Activated T-helper 1 cell treated with Interleukin-2 at 50 U/mL for 16 hours (primary cell): ENCODE data around the gene SLC39A12.

Experiments
- DNase-seq: peaks from one replicate; pipeline ENCODE4 v3.0.0-alpha.2; 2020; ENCODE audit warnings: low read depth

SLC39A12 gene

DNA sequence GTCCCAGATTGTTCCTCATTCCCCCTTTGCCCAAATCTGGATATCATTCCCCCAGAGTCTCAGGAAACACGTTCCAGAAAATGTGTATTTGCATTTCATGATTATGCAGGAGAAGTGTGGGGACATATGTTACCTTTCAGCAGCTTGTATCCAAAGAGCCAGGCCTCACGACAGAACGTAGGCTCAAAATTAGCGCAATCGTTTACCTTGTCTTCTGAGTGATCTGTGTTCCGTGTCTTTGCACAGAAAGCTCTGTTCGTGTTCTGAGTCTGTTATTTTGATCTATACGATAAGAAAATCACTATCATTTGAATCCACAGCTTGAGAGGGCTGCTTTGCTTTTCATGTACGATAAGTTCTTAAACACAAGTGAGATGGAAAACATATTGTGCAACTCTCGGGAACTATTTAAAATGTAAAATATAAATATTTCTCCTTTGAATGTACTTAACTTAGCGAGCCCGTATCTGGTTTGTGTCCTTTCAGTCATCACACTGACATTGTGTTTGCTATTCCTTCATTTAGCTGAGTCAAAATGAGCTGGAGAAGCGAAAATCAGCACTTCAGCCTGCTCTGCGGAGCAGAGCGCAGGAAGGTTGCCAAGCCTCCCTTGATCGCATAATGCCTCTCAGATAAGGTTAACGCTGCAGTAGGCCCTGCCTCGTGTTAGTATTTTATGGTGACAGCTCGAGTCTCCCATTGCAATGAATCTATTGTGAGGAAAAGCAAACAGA lies 108.3 kb downstream of the SLC39A12 start:
- DNase-seq = no peak

DNA sequence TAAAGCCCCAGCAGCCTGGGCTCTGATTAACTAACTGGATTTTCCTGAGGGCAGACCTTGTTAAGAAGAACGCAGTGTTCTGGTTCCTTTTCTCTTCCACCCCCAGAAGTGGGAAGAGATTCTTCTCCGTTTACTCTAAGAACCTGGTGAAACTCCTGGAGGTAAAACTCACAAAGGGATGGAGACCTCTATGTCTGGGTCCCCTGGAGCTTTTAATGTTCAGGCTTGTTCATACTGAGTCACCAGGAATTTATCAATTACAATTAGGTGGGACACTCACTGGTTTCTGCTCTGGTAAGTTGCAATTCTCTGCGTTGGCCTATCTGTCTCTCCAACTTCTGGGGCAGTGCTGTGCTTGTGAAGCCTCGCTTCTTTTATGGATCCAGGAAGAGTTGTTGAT lies 115.2 kb downstream of the SLC39A12 start:
- DNase-seq = no peak

DNA sequence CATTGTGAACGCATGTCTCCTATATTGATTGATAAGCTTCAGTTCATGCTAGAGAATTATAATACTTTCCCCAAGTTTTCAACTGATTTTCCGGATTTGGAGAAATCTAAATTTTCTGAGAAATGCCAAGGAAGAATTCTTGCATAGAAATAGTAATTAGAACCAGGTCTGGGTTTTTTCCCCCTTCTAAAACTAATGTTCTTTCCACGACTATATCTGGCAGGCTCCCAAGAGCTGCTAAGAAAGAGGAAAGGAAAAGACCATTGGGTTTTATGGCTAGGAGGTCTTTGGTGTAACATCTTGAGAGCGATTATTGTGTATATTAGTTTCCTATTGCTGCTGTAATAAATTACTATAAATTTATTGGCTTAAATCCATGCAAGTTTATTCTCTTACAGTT lies 116.7 kb downstream of the SLC39A12 start:
- no peak for DNase-seq

- DNase-seq = no peak
Measured at GRCh38 chr10:18071591-18071990, 119.9 kb downstream of the SLC39A12 start.

- DNase-seq = no peak
Measured at GRCh38 chr10:18073314-18073713, 121.6 kb downstream of the SLC39A12 start.

DNA sequence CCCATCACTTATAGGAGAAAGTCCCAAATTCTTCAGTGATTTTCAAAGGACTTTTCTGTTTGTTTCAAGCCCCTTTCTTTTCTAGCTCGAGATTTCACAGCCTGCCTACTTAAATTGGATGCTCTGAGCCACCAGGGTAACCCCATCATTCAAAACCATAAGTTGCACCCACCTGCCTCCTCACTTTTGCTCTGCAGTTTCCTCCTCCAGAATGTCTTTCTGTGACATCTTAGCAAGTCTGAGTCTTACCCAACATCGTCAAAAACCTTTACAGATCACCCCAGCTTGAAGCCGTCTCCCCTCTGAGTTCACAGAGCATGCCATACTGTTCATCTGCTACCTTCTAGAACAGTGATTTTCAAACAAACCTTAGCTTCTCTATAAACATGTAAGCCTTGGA lies 124.2 kb downstream of the SLC39A12 start:
- no peak for DNase-seq

GRCh38 chr10:18079665-18080295 lies 128.1 kb downstream of the SLC39A12 start:
- no peak for DNase-seq

- DNase-seq = no peak
Measured at GRCh38 chr10:18082381-18082780, 130.7 kb downstream of the SLC39A12 start.

DNA sequence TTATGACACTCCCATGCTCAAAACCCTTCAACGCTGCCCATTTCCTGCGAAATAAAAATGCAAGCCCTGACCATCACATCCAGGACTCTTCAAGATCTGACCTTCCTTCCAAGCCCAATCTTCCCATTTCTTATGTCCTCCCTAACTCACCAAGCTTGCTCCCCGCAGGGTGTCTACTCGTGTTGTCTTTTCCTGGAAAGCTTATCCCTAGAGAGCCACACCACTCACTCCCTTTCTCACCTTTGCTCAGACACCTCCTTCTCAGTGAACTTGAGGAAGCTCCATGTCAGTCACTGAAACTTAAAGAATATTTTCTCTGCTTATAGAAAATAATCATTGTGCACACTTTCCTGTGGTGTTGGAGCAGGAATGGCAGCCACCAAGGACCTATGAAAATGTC lies 134.1 kb downstream of the SLC39A12 start:
- no peak for DNase-seq

- DNase-seq = no peak
Measured at GRCh38 chr10:18086746-18087145, 135.0 kb downstream of the SLC39A12 start.

DNA sequence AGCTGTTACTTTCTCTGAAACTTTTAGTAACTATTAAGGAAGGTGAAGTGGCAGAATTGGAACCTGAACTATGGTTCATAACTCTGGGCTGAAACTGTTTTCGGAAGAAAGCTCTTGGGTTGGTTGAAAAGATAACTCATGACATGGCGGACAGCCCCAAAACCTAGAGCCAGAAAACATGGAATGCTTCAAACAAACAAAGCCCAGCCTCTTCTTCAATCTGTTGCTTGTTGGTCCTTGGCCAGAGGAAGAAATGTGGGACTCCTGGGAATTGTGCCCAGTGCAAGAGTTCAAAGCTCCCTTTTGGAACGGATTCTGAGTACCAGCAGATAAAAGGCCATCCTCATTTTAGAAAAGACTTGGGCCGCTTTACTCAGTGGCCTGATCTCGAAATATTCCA lies 135.6 kb downstream of the SLC39A12 start:
- no peak for DNase-seq
